DND-41 (cell line): ENCODE measurements around the gene ZNF354C.
"Not testable (repeated sequence)": the region's sequence is repeated elsewhere in the genome, so short reads cannot be mapped to it uniquely, and the experiment has no call there.

Source experiments
- ATAC-seq: fragments of 200-7000 bp; cut with Tn5 transposase; 3 replicates; pipeline ENCODE4 v1.9.1; 2021; ENCODE audit warnings: low read depth; ENCODE audit not compliant: insufficient read depth
- DNase-seq: peaks from one replicate; pipeline ENCODE4 v3.0.0-alpha.2; 2020
- H2AFZ ChIP-seq: 2 replicates; pipeline ENCODE4 v1.6.0; 2012; ENCODE audit warnings: low read depth, low read length
- H3K27ac ChIP-seq: 2 replicates; pipeline ENCODE4 v1.5.1; 2012; ENCODE audit warnings: low read length, inconsistent platforms
- H3K27me3 ChIP-seq: fragments of 200-600 bp; sonication (generic); 2 replicates; pipeline ENCODE4 v1.6.0; 2012; ENCODE audit warnings: low read length, mild to moderate bottlenecking, inconsistent platforms; ENCODE audit not compliant: insufficient read depth, poor library complexity
- H3K36me3 ChIP-seq: 2 replicates; pipeline ENCODE4 v1.5.1; 2012; ENCODE audit warnings: low read length, inconsistent platforms; ENCODE audit not compliant: insufficient read depth
- H3K4me1 ChIP-seq: 2 replicates; pipeline ENCODE4 v1.5.1; 2012; ENCODE audit warnings: mild to moderate bottlenecking, low read length; ENCODE audit not compliant: insufficient read depth
- H3K4me2 ChIP-seq: 2 replicates; pipeline ENCODE4 v1.6.0; 2012; ENCODE audit warnings: mild to moderate bottlenecking, moderate library complexity, low read length, inconsistent platforms; ENCODE audit not compliant: insufficient read depth
- H3K4me3 ChIP-seq, 2 experiments: fragments of 200-600 bp in 1 of 2; shearing (Covaris generic) in 1 of 2; 2 replicates each; pipeline ENCODE4 v1.5.1; 2012 to 2016; ENCODE audit warnings: inconsistent platforms in 2 of 2, low read length in 2 of 2, mild to moderate bottlenecking in 2 of 2, low read depth in 1 of 2, moderate library complexity in 1 of 2
- H3K79me2 ChIP-seq: 2 replicates; pipeline ENCODE4 v1.6.0; 2012; ENCODE audit warnings: low read length, inconsistent platforms; ENCODE audit not compliant: insufficient read depth
- H3K9ac ChIP-seq: 2 replicates; pipeline ENCODE4 v1.6.0; 2012; ENCODE audit warnings: low read depth, mild to moderate bottlenecking, inconsistent platforms, low read length, moderate library complexity
- H3K9me3 ChIP-seq: 2 replicates; pipeline ENCODE4 v1.5.1; 2012; ENCODE audit warnings: low read length, moderate library complexity, mild to moderate bottlenecking, inconsistent platforms; ENCODE audit not compliant: insufficient read depth, severe bottlenecking
- H4K20me1 ChIP-seq: 2 replicates; pipeline ENCODE4 v1.6.0; 2012; ENCODE audit warnings: low read length; ENCODE audit not compliant: insufficient read depth
- CTCF ChIP-seq: IDR thresholded peaks from 2 replicates; pipeline ENCODE4 v1.5.1; 2012; ENCODE audit warnings: borderline replicate concordance, low read length, moderate library complexity, mild to moderate bottlenecking; ENCODE audit not compliant: poor library complexity, severe bottlenecking; ENCODE audit errors: extremely low read depth
- EZH2 ChIP-seq: IDR thresholded peaks from 3 replicates; pipeline ENCODE4 v1.6.1; 2012; ENCODE audit warnings: borderline replicate concordance, low read depth, mild to moderate bottlenecking, moderate library complexity, low read length, inconsistent platforms; ENCODE audit not compliant: severe bottlenecking

ZNF354C gene

GRCh38 chr5:179079165-179079987 lies 19.2 kb downstream of the ZNF354C start:
- H3K4me2 ChIP-seq = no peak overlapping the region
- TF ChIP-seq EZH2 (no peak), CTCF (no peak)
- no peaks in the 10 kb centered on the region for H3K27me3 ChIP-seq
- DNase-seq (no peak), ATAC-seq (no peak)
- no peak overlapping the region for H3K27ac ChIP-seq
- no peaks in the 10 kb centered on the region for H3K4me1 ChIP-seq
- no peaks in the 10 kb centered on the region for H3K79me2 ChIP-seq
- no peak overlapping the region for H3K9ac ChIP-seq
- no peak overlapping the region for H2AFZ ChIP-seq
- H3K9me3 ChIP-seq = peaks cover 20% of the 10 kb centered on the region
- H4K20me1 ChIP-seq = no peaks in the 10 kb centered on the region
- no peak overlapping the region for H3K4me3 ChIP-seq
- H3K36me3 ChIP-seq = no peaks in the 10 kb centered on the region

GRCh38 chr5:179080724-179081123 lies 20.6 kb downstream of the ZNF354C start:
- no peak overlapping the region for H3K27ac ChIP-seq
- H3K4me1 ChIP-seq = no peaks in the 10 kb centered on the region
- H3K4me2 ChIP-seq = no peak overlapping the region
- H3K9ac ChIP-seq = no peak overlapping the region
- DNase-seq = no peak
- no peaks in the 10 kb centered on the region for H3K79me2 ChIP-seq
- H3K9me3 ChIP-seq = peaks cover 20% of the 10 kb centered on the region
- no peak overlapping the region for H2AFZ ChIP-seq
- no peak for ATAC-seq
- H3K36me3 ChIP-seq = no peaks in the 10 kb centered on the region
- TF ChIP-seq CTCF (no peak), EZH2 (no peak)
- no peaks in the 10 kb centered on the region for H4K20me1 ChIP-seq
- H3K4me3 ChIP-seq = no peak overlapping the region
- no peaks in the 10 kb centered on the region for H3K27me3 ChIP-seq

- H3K9me3 ChIP-seq = peaks cover 1% of the 10 kb centered on the region
- no peak overlapping the region for H3K9ac ChIP-seq
- H4K20me1 ChIP-seq = no peaks in the 10 kb centered on the region
- no peak overlapping the region for H2AFZ ChIP-seq
- H3K27ac ChIP-seq = no peak overlapping the region
- DNase-seq (no peak), ATAC-seq (no peak)
- no peaks in the 10 kb centered on the region for H3K4me1 ChIP-seq
- no peaks in the 10 kb centered on the region for H3K79me2 ChIP-seq
- TF ChIP-seq CTCF (no peak), EZH2 (no peak)
- H3K4me2 ChIP-seq = no peak overlapping the region
- no peaks in the 10 kb centered on the region for H3K36me3 ChIP-seq
- H3K4me3 ChIP-seq = no peak overlapping the region
- H3K27me3 ChIP-seq = no peaks in the 10 kb centered on the region
These were observed 29.3 kb downstream of the ZNF354C start for GRCh38 chr5:179089502-179089901.

- not testable (repeated sequence) for DNase-seq
These were observed 41.1 kb downstream of the ZNF354C start for GRCh38 chr5:179101282-179101681.

More at GRCh38 chr5:179101282-179101681, 41.1 kb downstream of the ZNF354C start:
- not testable (repeated sequence) for H3K36me3 ChIP-seq, H3K79me2 ChIP-seq, H3K4me2 ChIP-seq, ATAC-seq, H3K27me3 ChIP-seq, H3K4me3 ChIP-seq, H2AFZ ChIP-seq, H3K4me1 ChIP-seq, H4K20me1 ChIP-seq, H3K9ac ChIP-seq, H3K9me3 ChIP-seq, H3K27ac ChIP-seq
